GM18868 (cell line): ENCODE results near the gene NR5A2.
"Not testable (repeated sequence)": the region's sequence is repeated elsewhere in the genome, so short reads cannot be mapped to it uniquely, and the experiment has no call there.

Experiments
- ATAC-seq: cut with Tn5 transposase; IDR thresholded peaks from one replicate; pipeline ENCODE4 v1.9.1; 2021; ENCODE audit warnings: mild to moderate bottlenecking, moderate library complexity; ENCODE audit not compliant: unreplicated experiment

The NR5A2 gene

GRCh38 chr1:200187332-200187731 is 159.8 kb downstream of the NR5A2 start:
- ATAC-seq = not testable (repeated sequence)

GRCh38 chr1:200191993-200192392 is 164.5 kb downstream of the NR5A2 start:
- ATAC-seq = no peak

GRCh38 chr1:200194477-200194876 is 167.0 kb downstream of the NR5A2 start:
- no peak for ATAC-seq

GRCh38 chr1:200198236-200198635 is 170.7 kb downstream of the NR5A2 start:
- no peak for ATAC-seq

GRCh38 chr1:200205216-200205995 is 177.9 kb downstream of the NR5A2 start:
- ATAC-seq = no peak

- ATAC-seq = no peak
These were observed 178.8 kb downstream of the NR5A2 start for GRCh38 chr1:200206340-200206739.

GRCh38 chr1:200206761-200207160 is 179.3 kb downstream of the NR5A2 start:
- ATAC-seq = no peak

GRCh38 chr1:200207711-200208126 is 180.2 kb downstream of the NR5A2 start:
- ATAC-seq = peak; percentile 85

GRCh38 chr1:200211157-200211556 is 183.6 kb downstream of the NR5A2 start:
- ATAC-seq = no peak

- no peak for ATAC-seq
These were observed 185.9 kb downstream of the NR5A2 start for GRCh38 chr1:200213392-200213791.

GRCh38 chr1:200213921-200214320 is 186.4 kb downstream of the NR5A2 start:
- ATAC-seq = no peak

GRCh38 chr1:200215350-200215749 is 187.8 kb downstream of the NR5A2 start:
- no peak for ATAC-seq

- ATAC-seq = no peak
These were observed 190.2 kb downstream of the NR5A2 start for GRCh38 chr1:200217703-200218102.

GRCh38 chr1:200221614-200222282 is 194.2 kb downstream of the NR5A2 start:
- no peak for ATAC-seq

GRCh38 chr1:200223207-200223606 is 195.7 kb downstream of the NR5A2 start:
- ATAC-seq = no peak

GRCh38 chr1:200223613-200224012 is 196.1 kb downstream of the NR5A2 start:
- no peak for ATAC-seq

GRCh38 chr1:200224315-200224714 is 196.8 kb downstream of the NR5A2 start:
- no peak for ATAC-seq

- ATAC-seq = no peak
These were observed 198.9 kb downstream of the NR5A2 start for GRCh38 chr1:200226268-200226968.

GRCh38 chr1:200226969-200227303 is 199.4 kb downstream of the NR5A2 start:
- no peak for ATAC-seq
